Neural progenitor cell (in vitro differentiated cells): ENCODE results near the gene CBFA2T3. TPM values are rescaled to one million over a fixed set of nuclear protein-coding genes. Genes with fewer than 3 reads are reported as not detected.
"Not testable (repeated sequence)": the region's sequence is repeated elsewhere in the genome, so short reads cannot be mapped to it uniquely, and the experiment has no call there.

Experiments used
- DNase-seq: peaks from one replicate; pipeline ENCODE4 v3.0.0-alpha.2; 2016; ENCODE audit warnings: low spot score
- H2AFZ ChIP-seq: fragments of 200-600 bp; sonication (generic); replicated peaks from 2 replicates; pipeline ENCODE4 v1.6.1; 2016; ENCODE audit warnings: antibody characterized with exemption
- H3F3A ChIP-seq: fragments of 200-600 bp; sonication (generic); 2 replicates; pipeline ENCODE4 v1.6.1; 2016; ENCODE audit warnings: antibody characterized with exemption, low read depth
- H3K27ac ChIP-seq: fragments of 200-600 bp; sonication (generic); 2 replicates; pipeline ENCODE4 v1.5.1; 2016; ENCODE audit warnings: mild to moderate bottlenecking
- H3K27me3 ChIP-seq: fragments of 200-600 bp; sonication (generic); 2 replicates; pipeline ENCODE4 v1.6.1; 2016; ENCODE audit warnings: mild to moderate bottlenecking, moderate library complexity
- H3K36me3 ChIP-seq: fragments of 200-600 bp; sonication (generic); 2 replicates; pipeline ENCODE4 v1.5.1; 2016
- H3K4me1 ChIP-seq: fragments of 200-600 bp; sonication (generic); 2 replicates; pipeline ENCODE4 v1.6.1; 2016; ENCODE audit warnings: mixed run types
- H3K4me2 ChIP-seq: fragments of 200-600 bp; sonication (generic); 2 replicates; pipeline ENCODE4 v1.6.1; 2016
- H3K4me3 ChIP-seq: fragments of 200-600 bp; sonication (generic); 2 replicates; pipeline ENCODE4 v1.5.1; 2016
- H3K79me2 ChIP-seq: fragments of 200-600 bp; sonication (generic); 2 replicates; pipeline ENCODE4 v1.6.1; 2016; ENCODE audit warnings: low read depth
- H3K9ac ChIP-seq: fragments of 200-600 bp; sonication (generic); 2 replicates; pipeline ENCODE4 v1.6.1; 2016
- H3K9me3 ChIP-seq: fragments of 200-600 bp; sonication (generic); 2 replicates; pipeline ENCODE4 v1.5.1; 2016; ENCODE audit warnings: low read depth
- H4K20me1 ChIP-seq: fragments of 200-600 bp; sonication (generic); 2 replicates; pipeline ENCODE4 v1.6.1; 2016; ENCODE audit warnings: low read depth
- H3K27ac Mint-ChIP-seq: 3 replicates; pipeline ENCODE4 v1.8.0; 2021; ENCODE audit warnings: mixed read lengths
- H3K27me3 Mint-ChIP-seq: 2 replicates; pipeline ENCODE4 v1.8.0; 2022; ENCODE audit warnings: low read depth, mild to moderate bottlenecking, inconsistent platforms, moderate library complexity, mixed read lengths; ENCODE audit not compliant: insufficient read depth
- H3K36me3 Mint-ChIP-seq: 3 replicates; pipeline ENCODE4 v1.8.0; 2021; ENCODE audit warnings: mixed read lengths
- H3K4me1 Mint-ChIP-seq: 3 replicates; pipeline ENCODE4 v1.8.0; 2021; ENCODE audit warnings: mixed read lengths
- H3K4me3 Mint-ChIP-seq: 3 replicates; pipeline ENCODE4 v1.8.0; 2021; ENCODE audit warnings: mild to moderate bottlenecking, moderate library complexity, mixed read lengths
- H3K9me3 Mint-ChIP-seq: 3 replicates; pipeline ENCODE4 v1.8.0; 2020; ENCODE audit warnings: mixed read lengths
- CTCF ChIP-seq: fragments of 200-600 bp; sonication (generic); IDR thresholded peaks from 2 replicates; pipeline ENCODE4 v1.5.1; 2017; ENCODE audit warnings: antibody characterized with exemption, mild to moderate bottlenecking
- EZH2 ChIP-seq: fragments of 200-600 bp; sonication (generic); IDR thresholded peaks from 2 replicates; pipeline ENCODE4 v1.6.1; 2017; ENCODE audit warnings: antibody characterized with exemption, mild to moderate bottlenecking, moderate library complexity
- EZH2phosphoT487 ChIP-seq: fragments of 200-600 bp; sonication (generic); IDR thresholded peaks from 2 replicates; pipeline ENCODE4 v1.6.1; 2017; ENCODE audit warnings: antibody characterized with exemption
- total RNA-seq: library from RNA; depleted of rRNA; stranded (reverse); fragments of >200 nt; gene quantifications from 2 replicates; pipeline ENCODE4 v1.2.3, GENCODE V29; 2015; ENCODE audit warnings: low replicate concordance

Gene CBFA2T3
- total RNA-seq, 1 donor from 2014 or later = 0.22 TPM

DNA sequence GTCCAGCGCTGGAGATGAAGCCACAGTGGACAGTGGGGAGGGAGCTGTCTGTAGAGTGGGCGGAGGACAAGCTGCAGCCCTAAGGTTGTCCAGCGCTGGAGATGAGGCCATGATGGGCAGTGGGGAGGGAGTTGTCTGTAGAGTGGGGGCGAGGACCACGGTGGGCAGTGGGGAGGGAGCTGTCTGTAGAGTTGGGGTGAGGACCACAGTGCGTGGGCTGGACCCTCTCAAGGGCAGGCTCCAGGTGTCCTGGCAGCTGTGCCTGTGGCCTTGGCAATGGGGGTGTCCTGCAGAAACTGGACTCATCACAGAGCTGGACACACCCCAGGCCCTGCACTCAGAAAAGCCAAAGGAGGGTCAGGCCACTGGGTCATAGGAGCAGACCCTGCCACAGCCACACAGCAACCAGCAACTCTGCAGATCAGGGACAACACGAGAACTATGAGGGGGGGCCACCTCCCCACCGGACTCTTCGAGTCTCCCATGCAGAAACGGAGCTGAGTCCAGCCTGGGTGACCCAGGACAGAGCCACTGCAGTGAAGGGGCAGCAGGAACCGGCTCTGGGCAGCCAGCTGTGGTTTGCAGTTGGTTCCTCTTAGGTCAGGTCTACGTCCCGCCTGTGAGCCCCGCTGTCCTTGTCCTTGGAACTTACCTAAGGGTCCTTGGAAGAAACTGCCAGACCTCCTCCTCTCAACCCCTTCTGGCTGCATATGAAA, 33.4 kb upstream of the CBFA2T3 start:
- Histone ChIP-seq H3K36me3 (no peaks in the 10 kb centered on the region), H3K4me2 (no peak overlapping the region), H3K79me2 (no peaks in the 10 kb centered on the region), H2AFZ (no peak overlapping the region), H3K27ac (no peak overlapping the region), H3K4me1 (no peaks in the 10 kb centered on the region), H3K9me3 (no peaks in the 10 kb centered on the region), H4K20me1 (no peaks in the 10 kb centered on the region), H3K27me3 (peaks cover 5% of the 10 kb centered on the region), H3F3A (no peaks in the 10 kb centered on the region), H3K9ac (no peak overlapping the region), H3K4me3 (no peak overlapping the region)
- H3K4me3 Mint-ChIP-seq = no peak overlapping the region
- no peak for DNase-seq
- no peak overlapping the region for H3K27ac Mint-ChIP-seq
- H3K4me1 Mint-ChIP-seq = no peaks in the 10 kb centered on the region
- H3K36me3 Mint-ChIP-seq = no peaks in the 10 kb centered on the region
- H3K9me3 Mint-ChIP-seq = peaks cover 6% of the 10 kb centered on the region
- H3K27me3 Mint-ChIP-seq = peaks cover 19% of the 10 kb centered on the region
- no peak for TF ChIP-seq EZH2
- no peak for TF ChIP-seq CTCF
- TF ChIP-seq EZH2phosphoT487 = no peak

GRCh38 chr16:89009343-89010209, 32.6 kb upstream of the CBFA2T3 start:
- H3K4me2 ChIP-seq = no peak overlapping the region
- no peaks in the 10 kb centered on the region for H3K4me1 ChIP-seq
- Mint-ChIP-seq H3K27me3 (peaks cover 21% of the 10 kb centered on the region), H3K36me3 (no peaks in the 10 kb centered on the region), H3K27ac (no peak overlapping the region), H3K4me3 (no peak overlapping the region), H3K9me3 (peaks cover 6% of the 10 kb centered on the region), H3K4me1 (no peaks in the 10 kb centered on the region)
- H3K27me3 ChIP-seq = peaks cover 5% of the 10 kb centered on the region
- H2AFZ ChIP-seq = no peak overlapping the region
- DNase-seq = peak; percentile 77
- no peaks in the 10 kb centered on the region for H3K9me3 ChIP-seq
- no peak overlapping the region for H3K4me3 ChIP-seq
- no peaks in the 10 kb centered on the region for H4K20me1 ChIP-seq
- H3K36me3 ChIP-seq = no peaks in the 10 kb centered on the region
- H3K27ac ChIP-seq = no peak overlapping the region
- H3K79me2 ChIP-seq = no peaks in the 10 kb centered on the region
- no peaks in the 10 kb centered on the region for H3F3A ChIP-seq
- no peak overlapping the region for H3K9ac ChIP-seq
- no peak for TF ChIP-seq EZH2phosphoT487
- no peak for TF ChIP-seq CTCF
- TF ChIP-seq EZH2 = no peak

DNA sequence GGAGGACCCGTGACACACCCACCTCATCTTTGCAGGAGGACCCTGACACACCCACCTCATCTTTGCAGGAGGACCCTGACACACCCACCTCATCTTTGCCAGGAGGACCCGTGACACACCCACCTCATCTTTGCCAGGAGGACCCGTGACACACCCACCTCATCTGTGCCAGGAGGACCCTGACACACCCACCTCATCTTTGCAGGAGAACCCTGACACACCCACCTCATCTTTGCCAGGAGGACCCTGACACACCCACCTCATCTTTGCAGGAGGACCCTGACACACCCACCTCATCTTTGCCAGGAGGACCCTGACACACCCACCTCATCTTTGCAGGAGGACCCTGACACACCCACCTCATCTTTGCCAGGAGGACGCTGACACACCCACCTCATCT, 31.8 kb upstream of the CBFA2T3 start:
- not testable (repeated sequence) for H2AFZ ChIP-seq, H3K36me3 ChIP-seq, H3K9me3 Mint-ChIP-seq, H3K27ac ChIP-seq, H3F3A ChIP-seq, H3K4me3 ChIP-seq, H3K36me3 Mint-ChIP-seq, H3K4me3 Mint-ChIP-seq, H4K20me1 ChIP-seq, H3K9ac ChIP-seq, H3K4me1 ChIP-seq, DNase-seq, H3K4me1 Mint-ChIP-seq, H3K27me3 ChIP-seq, H3K27ac Mint-ChIP-seq, H3K4me2 ChIP-seq, H3K79me2 ChIP-seq, H3K9me3 ChIP-seq
- peaks cover 21% of the 10 kb centered on the region for H3K27me3 Mint-ChIP-seq
